Memory B cell (primary cell): ENCODE data around the gene TRPM8.
"Not testable (repeated sequence)": the region's sequence is repeated elsewhere in the genome, so short reads cannot be mapped to it uniquely, and the experiment has no call there.

ENCODE experiments used
- ATAC-seq: fragments of 150-1000 bp; cut with Tn5 transposase; 2 replicates; pipeline ENCODE4 v1.10.0; 2021; ENCODE audit warnings: low read depth, mild to moderate bottlenecking, moderate library complexity
- DNase-seq, 2 donors: peaks; one replicate each; pipeline ENCODE4 v3.0.0; 2022; ENCODE audit warnings: low spot score in 2 of 2
- H3K27ac Mint-ChIP-seq: one replicate; pipeline ENCODE4 v1.8.0; 2022; ENCODE audit warnings: mild to moderate bottlenecking, moderate library complexity, mixed read lengths
- H3K27me3 Mint-ChIP-seq: one replicate; pipeline ENCODE4 v1.8.0; 2022; ENCODE audit warnings: mixed read lengths
- H3K36me3 Mint-ChIP-seq: one replicate; pipeline ENCODE4 v1.8.0; 2022; ENCODE audit warnings: mild to moderate bottlenecking, mixed read lengths
- H3K4me1 Mint-ChIP-seq: one replicate; pipeline ENCODE4 v1.8.0; 2022; ENCODE audit warnings: mixed read lengths
- H3K4me3 Mint-ChIP-seq: one replicate; pipeline ENCODE4 v1.8.0; 2022; ENCODE audit warnings: mild to moderate bottlenecking, moderate library complexity, mixed read lengths
- H3K9me3 Mint-ChIP-seq: one replicate; pipeline ENCODE4 v1.8.0; 2022; ENCODE audit warnings: mixed read lengths

TRPM8 gene

GRCh38 chr2:233917116-233917515 lies at the start of gene TRPM8:
Gene TRPM8 (plus strand): TSS chr2:233917373. CDS start chr2:233926538, 9,165 bp downstream.
- DNase-seq (no peak), ATAC-seq (no peak)
- Mint-ChIP-seq H3K9me3 (no peaks in the 10 kb centered on the region), H3K4me1 (no peaks in the 10 kb centered on the region), H3K36me3 (no peaks in the 10 kb centered on the region), H3K27ac (no peak within 1 kb of the TSS), H3K27me3 (peaks cover 13% of the 10 kb centered on the region), H3K4me3 (no peak within 1 kb of the TSS)

DNA sequence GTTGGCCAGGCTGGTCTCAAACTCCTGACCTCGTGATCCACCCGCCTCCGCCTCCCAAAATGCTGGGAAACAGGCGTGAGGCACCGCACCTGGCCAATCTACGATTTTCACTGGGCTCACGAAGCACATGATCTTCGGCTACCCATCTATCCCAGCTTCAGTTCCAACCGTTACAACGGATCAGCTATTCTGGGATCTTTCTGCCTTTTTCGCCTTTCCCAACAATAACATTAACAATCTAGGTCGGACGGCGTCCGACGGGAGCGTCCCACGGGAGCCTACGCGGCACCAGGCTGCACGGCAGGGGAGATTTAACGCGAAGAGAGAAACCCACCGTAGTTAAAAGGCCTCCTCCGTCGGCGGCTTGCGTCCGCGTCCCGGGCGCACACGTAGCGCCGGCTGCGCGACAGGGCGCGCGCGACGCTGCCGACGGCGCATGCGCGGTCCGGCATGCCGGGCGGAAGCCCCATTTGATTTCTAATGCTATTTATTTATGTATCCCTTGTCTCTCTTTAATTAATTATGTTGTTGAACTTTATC lies 49.1 kb upstream of the TRPM8 start, which contains the start of gene MSL3B:
Gene MSL3B (minus strand): TSS at position 394 of the 540 bp plus-strand sequence.
- peak; percentile 49 to 52 for DNase-seq
- peaks cover 9% of the 10 kb centered on the region for H3K9me3 Mint-ChIP-seq

DNA sequence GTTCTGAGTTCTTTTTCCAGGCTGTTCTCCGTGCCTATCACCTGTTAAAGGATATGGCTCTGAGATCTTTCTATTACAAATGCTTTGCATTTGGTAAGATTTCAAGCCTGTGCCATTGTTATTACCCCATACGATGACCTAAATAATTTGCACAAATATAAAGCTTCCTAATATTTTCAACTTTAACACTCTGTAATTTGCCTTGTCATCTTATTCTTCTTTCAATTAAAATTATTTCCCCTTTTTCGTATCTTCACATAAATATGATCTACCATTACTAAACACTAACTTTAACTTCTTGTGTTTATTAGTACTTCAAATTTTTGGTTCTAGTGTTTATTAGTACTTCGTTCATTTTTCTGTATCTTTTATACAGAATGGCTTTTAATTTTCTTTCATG lies 45.7 kb upstream of the TRPM8 start:
- ATAC-seq (no peak), DNase-seq (no peak)
- H3K4me3 Mint-ChIP-seq, result no peak overlapping the region
- peaks cover 5% of the 10 kb centered on the region for H3K36me3 Mint-ChIP-seq
- peaks cover 12% of the 10 kb centered on the region for H3K9me3 Mint-ChIP-seq
- H3K4me1 Mint-ChIP-seq, result peaks cover 3% of the 10 kb centered on the region
- no peaks in the 10 kb centered on the region for H3K27me3 Mint-ChIP-seq
- H3K27ac Mint-ChIP-seq, result no peak overlapping the region

More for the DNA sequence above, 49.1 kb upstream of the TRPM8 start, which contains the start of gene MSL3B:
- no peaks in the 10 kb centered on the region for H3K27me3 Mint-ChIP-seq
- H3K36me3 Mint-ChIP-seq, result peaks cover 5% of the 10 kb centered on the region
- peak; percentile 80 for ATAC-seq
- H3K4me1 Mint-ChIP-seq, result peaks cover 3% of the 10 kb centered on the region
- no peak within 1 kb of the TSS for H3K27ac Mint-ChIP-seq
- peak within 1 kb of the TSS; percentile 94 for H3K4me3 Mint-ChIP-seq

- not testable (repeated sequence) for H3K27me3 Mint-ChIP-seq, H3K4me1 Mint-ChIP-seq, H3K27ac Mint-ChIP-seq, DNase-seq, H3K4me3 Mint-ChIP-seq, H3K36me3 Mint-ChIP-seq
- ATAC-seq, result peak; percentile 74
- peaks cover 12% of the 10 kb centered on the region for H3K9me3 Mint-ChIP-seq
These were observed 45.0 kb upstream of the TRPM8 start for GRCh38 chr2:233872125-233872524.

- Mint-ChIP-seq H3K4me1 (no peaks in the 10 kb centered on the region), H3K27me3 (peaks cover 18% of the 10 kb centered on the region), H3K4me3 (no peak overlapping the region), H3K9me3 (peaks cover 21% of the 10 kb centered on the region), H3K36me3 (peaks cover 4% of the 10 kb centered on the region), H3K27ac (no peak overlapping the region)
- no peak for ATAC-seq
- no peak for DNase-seq
These were observed 34.8 kb upstream of the TRPM8 start for GRCh38 chr2:233882353-233882752.

DNA sequence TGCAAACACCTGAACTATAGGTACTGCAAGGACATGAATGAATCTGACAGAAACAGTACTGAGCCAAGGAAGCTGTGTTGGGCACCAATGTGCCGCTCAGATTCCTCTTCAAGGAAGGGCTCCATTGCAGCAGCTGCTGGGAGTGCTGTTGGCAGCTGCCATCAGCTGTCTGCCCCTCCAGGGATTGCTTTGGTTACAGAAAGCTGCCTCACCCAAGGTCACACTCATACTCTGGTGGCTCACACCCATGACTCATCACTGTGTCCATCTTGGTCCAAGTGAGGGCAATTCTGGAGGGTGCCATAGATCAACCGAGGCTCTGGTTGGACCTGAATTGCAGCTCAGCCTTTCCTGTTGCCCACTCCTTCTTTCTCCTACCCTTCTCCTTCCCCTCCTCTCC lies 24.4 kb upstream of the TRPM8 start:
- no peak overlapping the region for H3K4me3 Mint-ChIP-seq
- no peak overlapping the region for H3K27ac Mint-ChIP-seq
- no peaks in the 10 kb centered on the region for H3K36me3 Mint-ChIP-seq
- H3K4me1 Mint-ChIP-seq, result no peaks in the 10 kb centered on the region
- no peaks in the 10 kb centered on the region for H3K9me3 Mint-ChIP-seq
- H3K27me3 Mint-ChIP-seq, result peaks cover 23% of the 10 kb centered on the region
- no peak for ATAC-seq
- no peak for DNase-seq

- H3K4me3 Mint-ChIP-seq, H3K27ac Mint-ChIP-seq, ATAC-seq, H3K36me3 Mint-ChIP-seq, H3K4me1 Mint-ChIP-seq, H3K9me3 Mint-ChIP-seq, DNase-seq: not testable (repeated sequence)
- peaks cover 19% of the 10 kb centered on the region for H3K27me3 Mint-ChIP-seq
These were observed 20.9 kb upstream of the TRPM8 start for GRCh38 chr2:233896253-233896652.

- ATAC-seq (no peak), DNase-seq (no peak)
- Mint-ChIP-seq H3K4me3 (no peak overlapping the region), H3K4me1 (no peaks in the 10 kb centered on the region), H3K36me3 (no peaks in the 10 kb centered on the region), H3K27ac (no peak overlapping the region), H3K27me3 (peaks cover 17% of the 10 kb centered on the region), H3K9me3 (no peaks in the 10 kb centered on the region)
These were observed 15.8 kb upstream of the TRPM8 start for GRCh38 chr2:233901367-233901766.

DNA sequence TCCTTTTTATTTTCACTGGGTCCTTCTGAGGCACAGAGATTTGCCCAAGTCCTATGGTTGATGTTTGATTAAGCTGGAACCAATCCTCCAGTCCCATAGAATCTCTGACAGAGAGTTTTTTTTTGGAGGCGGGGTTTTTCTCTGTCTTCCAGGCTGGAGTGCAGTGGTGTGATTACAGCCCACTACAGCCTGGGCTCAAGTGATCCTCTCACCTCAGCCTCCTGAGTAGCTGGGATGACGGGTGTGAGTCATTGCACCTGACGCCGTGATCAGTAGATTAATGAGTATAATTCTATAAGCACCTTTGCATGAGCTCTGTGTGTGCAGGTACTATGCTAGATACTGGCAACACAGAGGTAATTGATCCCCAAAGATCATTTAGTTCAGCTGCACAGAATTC lies 15.3 kb upstream of the TRPM8 start:
- H3K9me3 Mint-ChIP-seq, result no peaks in the 10 kb centered on the region
- H3K4me1 Mint-ChIP-seq, result no peaks in the 10 kb centered on the region
- no peak overlapping the region for H3K4me3 Mint-ChIP-seq
- H3K27ac Mint-ChIP-seq, result no peak overlapping the region
- ATAC-seq, result no peak
- peaks cover 17% of the 10 kb centered on the region for H3K27me3 Mint-ChIP-seq
- no peaks in the 10 kb centered on the region for H3K36me3 Mint-ChIP-seq
- DNase-seq, result no peak

- no peak overlapping the region for H3K4me3 Mint-ChIP-seq
- DNase-seq (no peak), ATAC-seq (no peak)
- peaks cover 22% of the 10 kb centered on the region for H3K27me3 Mint-ChIP-seq
- H3K4me1 Mint-ChIP-seq, result no peaks in the 10 kb centered on the region
- no peaks in the 10 kb centered on the region for H3K36me3 Mint-ChIP-seq
- H3K9me3 Mint-ChIP-seq, result peaks cover 3% of the 10 kb centered on the region
- no peak overlapping the region for H3K27ac Mint-ChIP-seq
These were observed 11.2 kb upstream of the TRPM8 start for GRCh38 chr2:233905945-233906344.

GRCh38 chr2:233907627-233908026 lies 9.5 kb upstream of the TRPM8 start:
- ATAC-seq (no peak), DNase-seq (no peak)
- Mint-ChIP-seq H3K9me3 (peaks cover 3% of the 10 kb centered on the region), H3K27ac (no peak overlapping the region), H3K27me3 (peaks cover 22% of the 10 kb centered on the region), H3K4me1 (no peaks in the 10 kb centered on the region), H3K36me3 (no peaks in the 10 kb centered on the region), H3K4me3 (no peak overlapping the region)

- Mint-ChIP-seq H3K4me3 (no peak overlapping the region), H3K27me3 (peaks cover 12% of the 10 kb centered on the region)
- no peak for DNase-seq
These were observed 4.3 kb upstream of the TRPM8 start for GRCh38 chr2:233912691-233913423.

GRCh38 chr2:233915128-233915527 lies 2.0 kb upstream of the TRPM8 start:
- no peaks in the 10 kb centered on the region for H3K9me3 Mint-ChIP-seq
- no peak overlapping the region for H3K4me3 Mint-ChIP-seq
- H3K36me3 Mint-ChIP-seq, result no peaks in the 10 kb centered on the region
- DNase-seq (no peak), ATAC-seq (no peak)
- no peaks in the 10 kb centered on the region for H3K4me1 Mint-ChIP-seq
- no peak overlapping the region for H3K27ac Mint-ChIP-seq
- H3K27me3 Mint-ChIP-seq, result peaks cover 12% of the 10 kb centered on the region

More at GRCh38 chr2:233912691-233913423, 4.3 kb upstream of the TRPM8 start:
- no peaks in the 10 kb centered on the region for H3K36me3 Mint-ChIP-seq
- H3K4me1 Mint-ChIP-seq, result no peaks in the 10 kb centered on the region
- no peak overlapping the region for H3K27ac Mint-ChIP-seq
- H3K9me3 Mint-ChIP-seq, result no peaks in the 10 kb centered on the region
- no peak for ATAC-seq

GRCh38 chr2:233919319-233919718 lies 2.1 kb downstream of the TRPM8 start:
- no peaks in the 10 kb centered on the region for H3K9me3 Mint-ChIP-seq
- H3K36me3 Mint-ChIP-seq, result no peaks in the 10 kb centered on the region
- DNase-seq (no peak), ATAC-seq (no peak)
- no peaks in the 10 kb centered on the region for H3K4me1 Mint-ChIP-seq
- no peak overlapping the region for H3K4me3 Mint-ChIP-seq
- peaks cover 16% of the 10 kb centered on the region for H3K27me3 Mint-ChIP-seq
- H3K27ac Mint-ChIP-seq, result no peak overlapping the region

DNA sequence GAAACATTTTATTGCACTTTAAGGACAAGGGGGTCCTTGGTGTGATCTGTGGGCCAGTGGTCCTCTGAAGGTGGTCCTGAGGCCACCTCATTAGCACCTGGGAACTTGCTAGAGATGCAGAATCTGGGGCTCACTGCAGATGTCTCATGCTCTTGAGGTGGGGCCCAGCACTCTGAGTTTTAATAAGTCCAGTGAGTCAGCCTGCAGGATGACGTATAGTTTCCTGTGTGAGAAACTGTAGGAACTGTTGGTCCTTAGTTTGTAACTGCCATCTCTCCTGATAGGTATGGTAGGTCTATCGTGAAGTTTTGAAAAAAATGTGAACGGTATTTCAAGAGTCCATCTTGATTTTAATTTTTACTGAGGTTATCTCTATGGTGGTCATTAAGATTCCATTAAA lies 2.8 kb downstream of the TRPM8 start:
- H3K36me3 Mint-ChIP-seq, result no peaks in the 10 kb centered on the region
- H3K9me3 Mint-ChIP-seq, result no peaks in the 10 kb centered on the region
- no peaks in the 10 kb centered on the region for H3K4me1 Mint-ChIP-seq
- H3K27me3 Mint-ChIP-seq, result peaks cover 17% of the 10 kb centered on the region
- H3K27ac Mint-ChIP-seq, result no peak overlapping the region
- DNase-seq (no peak), ATAC-seq (no peak)
- no peak overlapping the region for H3K4me3 Mint-ChIP-seq
